HepG2 (cell line): ENCODE measurements around the gene CIAPIN1. TPM values are rescaled to one million over a fixed set of nuclear protein-coding genes. Genes with fewer than 3 reads are reported as not detected.

Experiments
- EED ChIP-seq: sonication (generic); formaldehyde crosslinking; IDR thresholded peaks from 2 replicates; pipeline ENCODE4 v1.5.0; 2020; ENCODE audit warnings: mild to moderate bottlenecking, missing genetic modification reagents
- FOXK2 ChIP-seq: fragments of 450-650 bp; IDR thresholded peaks from 2 replicates; pipeline ENCODE4 v1.6.1; 2016
- GLI4 ChIP-seq: sonication (generic); formaldehyde crosslinking; IDR thresholded peaks from 2 replicates; pipeline ENCODE4 v1.5.1; 2020; ENCODE audit warnings: missing genetic modification reagents, mild to moderate bottlenecking, moderate library complexity, borderline replicate concordance
- KLF6 ChIP-seq: IDR thresholded peaks from 2 replicates; pipeline ENCODE4 v1.8.0; 2016; ENCODE audit warnings: missing biosample characterization, missing genetic modification reagents
- MTA1 ChIP-seq: sonication (generic); formaldehyde crosslinking; IDR thresholded peaks from 2 replicates; pipeline ENCODE4 v1.4.0; 2020; ENCODE audit warnings: missing genetic modification reagents, mild to moderate bottlenecking, borderline replicate concordance
- MYC ChIP-seq: sonication (generic); formaldehyde crosslinking; IDR thresholded peaks from 2 replicates; pipeline ENCODE4 v1.9.0; 2021; ENCODE audit warnings: missing genetic modification reagents, borderline replicate concordance
- RFX1 ChIP-seq: fragments of 450-650 bp; IDR thresholded peaks from 2 replicates; pipeline ENCODE4 v1.6.1; 2017
- SP4 ChIP-seq: sonication (generic); formaldehyde crosslinking; IDR thresholded peaks from 2 replicates; pipeline ENCODE4 v1.8.1; 2023; ENCODE audit warnings: mild to moderate bottlenecking, missing genetic modification reagents
- TBL1XR1 ChIP-seq: fragments of 150-350 bp; IDR thresholded peaks from 2 replicates; pipeline ENCODE4 v1.6.1; 2014; ENCODE audit warnings: borderline replicate concordance, low read length; ENCODE audit not compliant: partially characterized antibody
- TP53 ChIP-seq: sonication (generic); formaldehyde crosslinking; conservative IDR thresholded peaks from 2 replicates; pipeline ENCODE4 v1.4.0; 2020; ENCODE audit warnings: missing genetic modification reagents
- ZNF329 ChIP-seq: sonication (generic); formaldehyde crosslinking; IDR thresholded peaks from 2 replicates; pipeline ENCODE4 v1.9.0; 2021; ENCODE audit warnings: low read depth, mild to moderate bottlenecking, missing genetic modification reagents
- ZNF720 ChIP-seq: sonication (generic); formaldehyde crosslinking; IDR thresholded peaks from 2 replicates; pipeline ENCODE4 v1.4.0; 2020; ENCODE audit warnings: missing genetic modification reagents
- ZNF749 ChIP-seq: sonication (generic); formaldehyde crosslinking; IDR thresholded peaks from 2 replicates; pipeline ENCODE4 v1.8.0; 2022; ENCODE audit warnings: mild to moderate bottlenecking, missing genetic modification reagents, moderate library complexity, borderline replicate concordance
- ZNF777 ChIP-seq: sonication (generic); formaldehyde crosslinking; IDR thresholded peaks from 2 replicates; pipeline ENCODE4 v1.4.0; 2020; ENCODE audit warnings: missing genetic modification reagents
- polyA plus RNA-seq, 8 experiments: library from polyadenylated mRNA; depleted of rRNA in 3 of 8; stranded (reverse) in 7 of 8; unstranded in 1 of 8; fragments of >200 nt; fragmentation: Illumina TruSeq in 4 of 8; extraction: Trizol in 4 of 8; gene quantifications; 2 replicates each; pipeline versions ENCODE4 v1.2.1 to v1.2.3, GENCODE V29; 2011 to 2016; ENCODE audit warnings: low read depth in 4 of 8, missing spikeins in 1 of 8, mixed read lengths in 1 of 8; ENCODE audit not compliant: insufficient read depth in 1 of 8
- total RNA-seq, 5 experiments: library from RNA; depleted of rRNA; stranded (reverse); fragments of >200 nt; fragmentation: Illumina TruSeq; extraction: Trizol; gene quantifications; 2 replicates each; pipeline ENCODE4 v1.2.3, GENCODE V29; 2016; ENCODE audit warnings: low read depth in 1 of 5
- TF ChIP-seq, protein P1 (sequence below): fragments of 450-650 bp; IDR thresholded peaks from 2 replicates; pipeline ENCODE4 v1.6.1; 2017
- TF ChIP-seq, protein P2 (sequence below): IDR thresholded peaks from 2 replicates; pipeline ENCODE4 v1.6.1; 2016; ENCODE audit warnings: missing compliant biosample characterization, missing genetic modification reagents, borderline replicate concordance
- TF ChIP-seq, protein P3 (sequence below): IDR thresholded peaks from 2 replicates; pipeline ENCODE4 v1.6.1; 2016; ENCODE audit warnings: mild to moderate bottlenecking
- TF ChIP-seq, protein P4 (sequence below): sonication (generic); formaldehyde crosslinking; IDR thresholded peaks from 2 replicates; pipeline ENCODE4 v1.8.0; 2022; ENCODE audit warnings: missing genetic modification reagents, mild to moderate bottlenecking, borderline replicate concordance
- TF ChIP-seq, protein P5 (sequence below): sonication (generic); formaldehyde crosslinking; IDR thresholded peaks from 2 replicates; pipeline ENCODE4 v1.5.0; 2020; ENCODE audit warnings: missing genetic modification reagents

Gene CIAPIN1
- total and polyA plus RNA-seq, 2 of the 13 experiments (the other 11 are each of a cell fraction or from before 2014, with no cell fraction given) = 69.3 to 89.7 TPM

DNA sequence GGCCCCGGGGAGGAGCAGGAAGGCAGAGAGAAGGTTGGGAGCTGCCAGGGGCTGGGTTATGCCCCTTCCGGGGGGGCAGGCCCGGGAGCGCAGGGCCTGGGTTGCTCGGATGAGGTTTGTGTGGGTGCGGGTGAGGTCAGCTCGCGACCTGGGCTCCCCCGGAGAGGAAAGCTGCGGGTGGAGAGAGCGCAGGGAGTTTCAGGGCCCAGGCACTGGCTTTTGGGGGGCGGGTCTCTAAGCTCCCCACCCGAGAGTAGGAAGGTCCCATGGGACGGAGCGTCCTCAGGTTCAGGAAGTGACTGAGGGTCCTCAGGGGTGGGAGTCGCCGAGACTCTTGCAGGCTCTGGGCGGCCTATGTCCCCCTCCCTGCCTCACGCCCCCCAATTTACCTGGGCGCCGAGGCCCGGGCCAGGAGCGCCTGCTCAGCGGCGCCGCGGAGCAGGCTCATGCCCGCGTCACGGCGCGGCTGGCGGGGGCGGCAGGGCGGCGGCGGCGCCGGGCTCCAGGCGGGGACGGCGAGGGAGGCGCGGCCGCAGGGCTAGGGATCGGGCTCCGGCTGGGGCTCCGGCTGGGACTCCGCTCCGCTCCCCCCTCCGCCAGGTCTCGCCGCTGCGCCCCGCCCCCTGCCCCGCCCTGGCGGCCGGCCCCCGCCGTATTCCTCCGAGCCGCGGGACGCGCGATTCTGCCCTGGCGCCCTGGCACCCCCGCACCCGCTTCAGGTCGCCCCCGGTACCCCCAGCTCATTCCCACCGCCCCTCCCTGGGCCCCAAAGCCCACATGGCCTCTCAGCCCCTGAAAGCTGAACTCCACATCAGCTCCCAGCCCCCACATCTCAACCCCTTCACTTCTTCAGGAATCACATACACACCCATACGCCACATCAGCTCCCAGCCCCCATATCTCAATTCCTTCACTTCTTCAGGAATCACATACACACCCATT, 39.0 kb upstream of the CIAPIN1 start, which contains the start of gene DOK4 (continued):
- TF ChIP-seq, protein P1, sequence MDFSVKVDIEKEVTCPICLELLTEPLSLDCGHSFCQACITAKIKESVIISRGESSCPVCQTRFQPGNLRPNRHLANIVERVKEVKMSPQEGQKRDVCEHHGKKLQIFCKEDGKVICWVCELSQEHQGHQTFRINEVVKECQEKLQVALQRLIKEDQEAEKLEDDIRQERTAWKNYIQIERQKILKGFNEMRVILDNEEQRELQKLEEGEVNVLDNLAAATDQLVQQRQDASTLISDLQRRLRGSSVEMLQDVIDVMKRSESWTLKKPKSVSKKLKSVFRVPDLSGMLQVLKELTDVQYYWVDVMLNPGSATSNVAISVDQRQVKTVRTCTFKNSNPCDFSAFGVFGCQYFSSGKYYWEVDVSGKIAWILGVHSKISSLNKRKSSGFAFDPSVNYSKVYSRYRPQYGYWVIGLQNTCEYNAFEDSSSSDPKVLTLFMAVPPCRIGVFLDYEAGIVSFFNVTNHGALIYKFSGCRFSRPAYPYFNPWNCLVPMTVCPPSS = no peak
- TF ChIP-seq ZNF720 (CRISPR knock-in tag) (no peak), SP4 (CRISPR knock-in tag) (peak; percentile 87; the same call in 1 of the 2 replicates), FOXK2 (no peak), ZNF329 (CRISPR knock-in tag) (no peak), KLF6 (CRISPR knock-in tag) (0 out of 2 replicates have a peak, but pooled peaks have one; percentile 28), RFX1 (no peak), ZNF749 (CRISPR knock-in tag) (0 out of 2 replicates have a peak, but pooled peaks have one; percentile 33), ZNF777 (CRISPR knock-in tag) (no peak), GLI4 (CRISPR knock-in tag) (no peak), MTA1 (CRISPR knock-in tag) (no peak), TP53 (no peak), MYC (CRISPR knock-in tag) (no peak), EED (CRISPR knock-in tag) (no peak), TBL1XR1 (no peak)
- TF ChIP-seq, protein P2, sequence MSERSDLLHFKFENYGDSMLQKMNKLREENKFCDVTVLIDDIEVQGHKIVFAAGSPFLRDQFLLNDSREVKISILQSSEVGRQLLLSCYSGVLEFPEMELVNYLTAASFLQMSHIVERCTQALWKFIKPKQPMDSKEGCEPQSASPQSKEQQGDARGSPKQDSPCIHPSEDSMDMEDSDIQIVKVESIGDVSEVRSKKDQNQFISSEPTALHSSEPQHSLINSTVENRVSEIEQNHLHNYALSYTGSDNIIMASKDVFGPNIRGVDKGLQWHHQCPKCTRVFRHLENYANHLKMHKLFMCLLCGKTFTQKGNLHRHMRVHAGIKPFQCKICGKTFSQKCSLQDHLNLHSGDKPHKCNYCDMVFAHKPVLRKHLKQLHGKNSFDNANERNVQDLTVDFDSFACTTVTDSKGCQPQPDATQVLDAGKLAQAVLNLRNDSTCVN (CRISPR knock-in tag) = no peak
- TF ChIP-seq, protein P3, sequence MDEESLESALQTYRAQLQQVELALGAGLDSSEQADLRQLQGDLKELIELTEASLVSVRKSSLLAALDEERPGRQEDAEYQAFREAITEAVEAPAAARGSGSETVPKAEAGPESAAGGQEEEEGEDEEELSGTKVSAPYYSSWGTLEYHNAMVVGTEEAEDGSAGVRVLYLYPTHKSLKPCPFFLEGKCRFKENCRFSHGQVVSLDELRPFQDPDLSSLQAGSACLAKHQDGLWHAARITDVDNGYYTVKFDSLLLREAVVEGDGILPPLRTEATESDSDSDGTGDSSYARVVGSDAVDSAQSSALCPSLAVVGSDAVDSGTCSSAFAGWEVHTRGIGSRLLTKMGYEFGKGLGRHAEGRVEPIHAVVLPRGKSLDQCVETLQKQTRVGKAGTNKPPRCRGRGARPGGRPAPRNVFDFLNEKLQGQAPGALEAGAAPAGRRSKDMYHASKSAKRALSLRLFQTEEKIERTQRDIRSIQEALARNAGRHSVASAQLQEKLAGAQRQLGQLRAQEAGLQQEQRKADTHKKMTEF (CRISPR knock-in tag) = peak; percentile 33; the same call in 1 of the 2 replicates
- TF ChIP-seq, protein P4, sequence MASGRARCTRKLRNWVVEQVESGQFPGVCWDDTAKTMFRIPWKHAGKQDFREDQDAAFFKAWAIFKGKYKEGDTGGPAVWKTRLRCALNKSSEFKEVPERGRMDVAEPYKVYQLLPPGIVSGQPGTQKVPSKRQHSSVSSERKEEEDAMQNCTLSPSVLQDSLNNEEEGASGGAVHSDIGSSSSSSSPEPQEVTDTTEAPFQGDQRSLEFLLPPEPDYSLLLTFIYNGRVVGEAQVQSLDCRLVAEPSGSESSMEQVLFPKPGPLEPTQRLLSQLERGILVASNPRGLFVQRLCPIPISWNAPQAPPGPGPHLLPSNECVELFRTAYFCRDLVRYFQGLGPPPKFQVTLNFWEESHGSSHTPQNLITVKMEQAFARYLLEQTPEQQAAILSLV (CRISPR knock-in tag) = peak; percentile 42; the same call in 1 of the 2 replicates
- TF ChIP-seq, protein P5, sequence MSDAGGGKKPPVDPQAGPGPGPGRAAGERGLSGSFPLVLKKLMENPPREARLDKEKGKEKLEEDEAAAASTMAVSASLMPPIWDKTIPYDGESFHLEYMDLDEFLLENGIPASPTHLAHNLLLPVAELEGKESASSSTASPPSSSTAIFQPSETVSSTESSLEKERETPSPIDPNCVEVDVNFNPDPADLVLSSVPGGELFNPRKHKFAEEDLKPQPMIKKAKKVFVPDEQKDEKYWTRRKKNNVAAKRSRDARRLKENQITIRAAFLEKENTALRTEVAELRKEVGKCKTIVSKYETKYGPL (CRISPR knock-in tag) = no peak
